BLaER1 (cell line): Measurements from ENCODE around the gene IMMP1L.

ENCODE experiments used
- H3K27ac ChIP-seq: shearing (Covaris generic); formaldehyde crosslinking; 2 replicates; pipeline ENCODE4 v1.8.1; 2022
- H3K27me3 ChIP-seq: shearing (Covaris generic); formaldehyde crosslinking; 2 replicates; pipeline ENCODE4 v1.8.1; 2022
- H3K36me3 ChIP-seq: shearing (Covaris generic); formaldehyde crosslinking; 2 replicates; pipeline ENCODE4 v1.8.1; 2022
- H3K4me1 ChIP-seq: shearing (Covaris generic); formaldehyde crosslinking; 2 replicates; pipeline ENCODE4 v1.8.1; 2022
- H3K4me2 ChIP-seq: shearing (Covaris generic); formaldehyde crosslinking; 2 replicates; pipeline ENCODE4 v1.8.1; 2022
- H3K4me3 ChIP-seq: shearing (Covaris generic); formaldehyde crosslinking; 2 replicates; pipeline ENCODE4 v1.8.1; 2022
- H3K9ac ChIP-seq: shearing (Covaris generic); formaldehyde crosslinking; 2 replicates; pipeline ENCODE4 v1.8.1; 2022
- H3K9me3 ChIP-seq: shearing (Covaris generic); formaldehyde crosslinking; 2 replicates; pipeline ENCODE4 v1.8.1; 2022
- H4K20me1 ChIP-seq: shearing (Covaris generic); formaldehyde crosslinking; 2 replicates; pipeline ENCODE4 v1.8.1; 2022
- Cebpa-rat ChIP-seq: shearing (Covaris generic); IDR thresholded peaks from 2 replicates; pipeline ENCODE4 v1.8.1; 2022

IMMP1L gene

DNA sequence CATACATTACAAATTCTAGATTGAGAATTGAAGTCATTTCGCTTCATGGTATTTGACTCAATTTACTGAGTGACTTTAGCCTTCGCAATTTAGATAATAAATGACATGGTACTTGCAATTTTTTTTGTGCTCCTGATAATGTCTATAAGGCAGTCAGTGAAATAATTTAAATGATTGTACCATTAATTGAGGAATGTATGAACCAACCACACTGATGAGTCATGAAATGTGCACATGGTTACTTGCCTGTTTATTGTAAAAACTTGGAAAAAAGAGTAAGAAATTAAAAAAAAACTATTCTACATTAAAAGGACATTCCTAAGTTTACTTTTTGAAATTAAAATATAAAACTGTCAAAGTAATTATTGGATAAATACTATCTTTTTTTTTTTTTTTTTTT lies 96.5 kb downstream of the IMMP1L start:
- H3K9ac ChIP-seq: no peak overlapping the region
- no peak for TF ChIP-seq Cebpa-rat
- H3K36me3 ChIP-seq: no peaks in the 10 kb centered on the region
- no peaks in the 10 kb centered on the region for H3K27me3 ChIP-seq
- H4K20me1 ChIP-seq: no peaks in the 10 kb centered on the region
- no peaks in the 10 kb centered on the region for H3K9me3 ChIP-seq
- no peak overlapping the region for H3K4me2 ChIP-seq
- no peaks in the 10 kb centered on the region for H3K4me1 ChIP-seq
- H3K27ac ChIP-seq: no peak overlapping the region
- no peak overlapping the region for H3K4me3 ChIP-seq

DNA sequence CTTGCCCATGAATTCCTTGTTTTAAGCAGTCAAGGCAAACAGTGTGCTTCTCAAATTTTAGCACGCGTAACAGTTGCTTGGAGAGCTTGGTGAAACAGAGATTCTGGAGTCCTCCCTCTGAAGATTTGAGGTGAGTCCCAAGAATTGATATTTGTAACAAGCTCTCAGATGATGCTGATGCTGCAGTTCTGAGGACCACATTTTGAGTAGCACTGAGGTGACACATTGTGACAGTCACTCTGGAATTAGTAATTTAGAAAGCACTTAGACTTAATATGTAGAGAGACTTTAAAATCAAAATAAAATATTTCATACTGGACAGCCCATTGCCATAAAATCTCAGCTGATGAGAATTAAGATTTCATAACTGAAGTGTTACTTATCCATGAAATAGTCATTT lies 101.2 kb downstream of the IMMP1L start:
- Histone ChIP-seq H3K4me2 (no peak overlapping the region), H3K9me3 (no peaks in the 10 kb centered on the region), H3K27me3 (no peaks in the 10 kb centered on the region), H3K4me3 (no peak overlapping the region), H4K20me1 (no peaks in the 10 kb centered on the region), H3K36me3 (no peaks in the 10 kb centered on the region), H3K4me1 (no peaks in the 10 kb centered on the region), H3K27ac (no peak overlapping the region), H3K9ac (no peak overlapping the region)
- TF ChIP-seq Cebpa-rat: no peak

DNA sequence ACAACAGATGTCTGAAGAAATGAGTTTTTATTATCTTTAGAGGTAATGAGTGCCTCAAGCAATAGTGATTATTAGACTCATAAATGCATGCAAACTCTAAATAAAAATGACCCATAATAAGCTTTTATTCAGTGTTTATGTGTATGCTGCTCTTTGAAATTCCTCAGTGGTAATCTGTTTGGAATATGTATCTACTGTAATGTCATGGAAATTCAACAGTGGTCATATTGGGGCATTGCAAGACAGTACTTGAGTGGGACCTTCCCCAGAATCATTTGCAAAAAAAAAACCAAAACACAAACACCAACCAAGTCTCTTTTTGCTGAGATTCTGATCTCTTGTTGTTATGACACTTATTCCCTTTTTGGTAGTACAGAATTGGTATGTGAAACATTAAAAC lies 104.8 kb downstream of the IMMP1L start:
- Histone ChIP-seq H3K27me3 (no peaks in the 10 kb centered on the region), H3K4me3 (no peak overlapping the region), H3K9me3 (peaks cover 3% of the 10 kb centered on the region; the same call in 1 of the 2 replicates), H3K36me3 (no peaks in the 10 kb centered on the region), H3K4me1 (no peaks in the 10 kb centered on the region), H4K20me1 (no peaks in the 10 kb centered on the region), H3K4me2 (no peak overlapping the region), H3K9ac (no peak overlapping the region), H3K27ac (no peak overlapping the region)
- TF ChIP-seq Cebpa-rat: no peak

DNA sequence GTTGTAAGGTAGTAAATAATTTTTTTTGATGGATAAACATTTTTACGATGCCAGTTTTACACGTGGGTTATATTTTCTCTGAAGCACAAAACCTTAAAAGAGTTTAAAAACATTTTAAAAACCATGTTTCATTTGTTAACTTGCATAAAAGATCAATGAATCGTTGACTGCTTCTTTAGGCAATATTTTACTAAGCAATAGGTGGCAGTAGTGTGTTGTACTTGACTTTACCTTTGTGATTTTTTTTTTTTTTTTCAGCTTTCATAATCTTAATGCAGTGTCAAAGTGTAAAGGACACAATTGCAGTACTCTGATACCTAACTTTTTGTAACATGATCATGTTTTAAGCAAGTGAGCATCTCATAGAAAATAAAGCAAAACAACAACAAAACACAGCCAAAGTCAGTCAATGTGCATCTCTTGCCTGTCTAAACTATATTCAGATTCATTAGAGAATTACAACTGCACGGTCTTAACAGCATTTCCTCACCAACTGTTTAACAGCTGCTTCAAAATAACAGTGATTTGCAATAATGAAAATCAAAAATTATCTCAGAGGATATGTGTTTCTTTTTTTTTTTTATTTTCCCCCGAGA lies 112.1 kb downstream of the IMMP1L start:
- Histone ChIP-seq H4K20me1 (no peaks in the 10 kb centered on the region), H3K4me1 (no peaks in the 10 kb centered on the region), H3K27me3 (no peaks in the 10 kb centered on the region), H3K36me3 (0 out of 2 replicates have a peak, but pooled peaks cover 6% of the 10 kb centered on the region), H3K9ac (no peak overlapping the region), H3K27ac (no peak overlapping the region), H3K9me3 (peaks cover 3% of the 10 kb centered on the region; the same call in 1 of the 2 replicates), H3K4me2 (no peak overlapping the region), H3K4me3 (no peak overlapping the region)
- no peak for TF ChIP-seq Cebpa-rat

DNA sequence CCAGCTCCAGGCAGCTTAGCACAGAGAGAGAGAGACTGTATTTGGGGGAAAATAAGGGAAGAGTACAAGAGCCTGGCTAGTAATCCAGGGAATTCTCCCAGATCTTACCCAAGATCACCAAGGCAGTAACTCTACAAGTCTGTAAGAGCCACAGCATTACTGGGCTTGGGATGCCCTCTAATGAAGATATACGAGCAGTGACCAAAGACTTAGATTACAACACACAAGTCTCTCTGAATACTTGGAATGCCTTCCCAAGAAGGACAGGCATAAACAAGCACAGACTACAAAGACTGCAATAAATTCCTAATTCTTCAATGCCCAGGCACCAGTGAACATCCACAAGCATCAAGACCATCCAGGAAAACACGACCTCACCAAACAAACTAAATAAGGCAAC lies 122.0 kb downstream of the IMMP1L start:
- TF ChIP-seq Cebpa-rat: no peak
- no peaks in the 10 kb centered on the region for H3K4me1 ChIP-seq

DNA sequence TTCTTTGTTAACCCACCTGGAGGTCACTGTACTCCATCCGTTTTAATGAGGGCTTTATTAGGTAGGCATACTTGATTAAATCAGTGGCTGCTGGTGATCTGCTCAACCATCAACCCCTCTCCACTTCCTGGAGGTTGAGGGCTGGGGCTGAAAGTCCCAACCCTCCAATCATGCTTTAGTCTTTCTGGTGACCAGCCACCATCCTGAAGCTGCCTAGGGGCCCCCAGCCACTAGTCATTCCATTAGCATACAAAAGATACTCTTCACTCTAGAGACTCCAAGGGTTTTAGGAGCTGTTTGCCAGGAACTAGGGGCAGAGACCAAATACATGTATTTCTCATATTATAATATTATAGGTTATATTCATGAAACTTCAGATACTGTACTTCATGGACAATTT lies 126.3 kb downstream of the IMMP1L start:
- Histone ChIP-seq H4K20me1 (no peaks in the 10 kb centered on the region), H3K4me2 (no peak overlapping the region), H3K9ac (no peak overlapping the region), H3K4me1 (no peaks in the 10 kb centered on the region), H3K4me3 (no peak overlapping the region), H3K27ac (no peak overlapping the region), H3K27me3 (no peaks in the 10 kb centered on the region), H3K9me3 (no peaks in the 10 kb centered on the region), H3K36me3 (peaks cover 15% of the 10 kb centered on the region)
- TF ChIP-seq Cebpa-rat: no peak

More for the DNA sequence above, 122.0 kb downstream of the IMMP1L start:
- no peak overlapping the region for H3K4me2 ChIP-seq
- no peaks in the 10 kb centered on the region for H3K9me3 ChIP-seq
- H3K4me3 ChIP-seq: no peak overlapping the region
- no peak overlapping the region for H3K9ac ChIP-seq
- no peak overlapping the region for H3K27ac ChIP-seq
- peaks cover 15% of the 10 kb centered on the region for H3K36me3 ChIP-seq
- H4K20me1 ChIP-seq: no peaks in the 10 kb centered on the region
- H3K27me3 ChIP-seq: no peaks in the 10 kb centered on the region
